Ovary (tissue), 9 donors: Measurements from ENCODE around the gene MAPK8IP2. TPM values are rescaled to one million over a fixed set of nuclear protein-coding genes. Genes with fewer than 3 reads are reported as not detected.

ENCODE experiments used
- DNase-seq, 5 donors: peaks; one replicate each; pipeline ENCODE4 v3.0.0-alpha.2; 2019 to 2020
- H3K27ac ChIP-seq, 2 donors: fragments of 200-600 bp; one replicate each; pipeline versions ENCODE4 v1.5.1 to v1.8.0; 2019 to 2022
- H3K27me3 ChIP-seq: fragments of 200-600 bp; one replicate; pipeline ENCODE4 v1.8.0; 2022
- H3K36me3 ChIP-seq: fragments of 200-600 bp; sonication (generic); one replicate; pipeline ENCODE4 v1.5.1; 2019
- H3K4me1 ChIP-seq: one replicate; pipeline ENCODE4 v1.8.1; 2013; ENCODE audit warnings: mild to moderate bottlenecking, moderate library complexity; ENCODE audit not compliant: insufficient read depth
- H3K4me3 ChIP-seq: fragments of 200-600 bp; sonication (generic); one replicate; pipeline ENCODE4 v1.5.1; 2017
- H3K9me3 ChIP-seq, 2 donors: fragments of 200-600 bp in 1 of 2; sonication (generic) in 1 of 2; one replicate each; pipeline versions ENCODE4 v1.5.1 to v1.8.1; 2013 to 2019; ENCODE audit warnings: mild to moderate bottlenecking in 1 of 2, moderate library complexity in 1 of 2
- EP300 ChIP-seq: sonication (generic); formaldehyde crosslinking; IDR thresholded peaks from one replicate; pipeline ENCODE4 v1.6.1; 2017; ENCODE audit warnings: antibody characterized with exemption
- POLR2A ChIP-seq: fragments of 450-650 bp; IDR thresholded peaks from one replicate; pipeline ENCODE4 v1.6.1; 2017; ENCODE audit warnings: antibody characterized with exemption, mild to moderate bottlenecking, moderate library complexity
- WGBS, 3 donors: extraction: QIAGEN DNeasy Blood & Tissue Kit in 1 of 3; methylation state at CpG; one replicate each; pipeline versions ENCODE4 v1.1.5 to v1.1.7; 2013 to 2017; 5-methylcytosine and 5-hydroxymethylcytosine counted together
- intact Hi-C, 4 donors: fragments of 100-400 bp; cut with DNase I; formaldehyde crosslinking; loops; one replicate each; pipeline versions ENCODE4 v1.11.0 to v1.15.1; 2022 to 2023
- polyA plus RNA-seq, 2 donors: library from polyadenylated mRNA; stranded (reverse); fragments of 200-250 nt in 1 of 2; fragments of 350-450 nt in 1 of 2; fragmentation: Illumina TruSeq in 1 of 2; extraction: RNeasy Lipid Tissue Mini Kit (QIAGEN cat#74804) in 1 of 2; gene quantifications; one replicate each; pipeline ENCODE4 v1.2.3, GENCODE V29; 2013 to 2014
- total RNA-seq, 7 donors: library from RNA; depleted of rRNA in 2 of 7; stranded (reverse); fragments of >200 nt in 2 of 7; fragmentation: NEBNext Ultra II Directional in 3 of 7; extraction: Animal tissue kit (Norgen Biotek cat#: 25700) in 3 of 7; gene quantifications; one replicate each; pipeline versions ENCODE4 v1.1.0 to v1.2.4, GENCODE V29; 2016 to 2023
- TF ChIP-seq, protein P1 (sequence below), 3 donors: fragments of 450-650 bp in 2 of 3; fragments of 200-600 bp in 1 of 3; IDR thresholded peaks; one replicate each; pipeline versions ENCODE4 v1.5.1 to v1.8.0; 2016 to 2022; ENCODE audit warnings: antibody characterized with exemption in 3 of 3, mild to moderate bottlenecking in 1 of 3
- donor health status: DM: no; HTN: no; CAD: no; lungs with moderate emphysema.
- donor health status: DM: no; HTN: no; CAD: no.
- donor health status: Bipolar disorder and iron deficiency.
- donor health status: DM: yes; HTN: yes; CAD: no.
- donor health status: DM: no; HTN: no; CAD: no.
- donor health status: DM: yes; HTN: yes; CAD: no.

The MAPK8IP2 gene
- total and polyA plus RNA-seq, 9 donors = 1.1 to 28.4 (median 9.4) TPM

DNA sequence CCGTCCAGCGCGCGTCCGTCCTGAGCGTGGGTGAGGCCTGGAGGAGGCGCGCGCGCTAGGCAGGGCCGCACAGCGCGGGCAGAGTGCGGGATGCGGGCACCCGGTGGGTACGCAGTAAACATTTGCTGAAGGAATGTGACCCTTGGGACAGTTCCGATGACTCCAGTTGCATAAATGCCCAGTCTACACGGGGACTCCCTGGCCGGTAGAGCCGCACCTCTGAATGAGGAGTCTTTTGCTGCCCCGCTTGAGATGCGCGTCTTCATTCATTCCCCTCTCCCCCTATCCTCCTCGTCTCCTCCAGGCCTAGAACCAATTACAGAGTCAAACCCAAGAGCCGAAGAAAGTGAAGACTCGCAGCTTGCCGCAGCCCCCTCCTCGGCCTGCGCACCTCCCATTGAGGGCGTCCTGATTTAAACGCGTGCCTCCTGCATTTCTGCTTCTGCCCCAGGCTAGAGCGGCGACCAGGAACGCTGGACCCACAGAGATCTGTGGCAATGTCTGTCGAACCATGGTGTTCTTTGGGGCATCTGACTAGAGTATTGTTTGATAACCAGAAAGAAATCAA lies 17.2 kb upstream of the MAPK8IP2 start:
- H3K4me3 ChIP-seq = peak overlapping the region; percentile 86
- no peak for DNase-seq
- no peaks in the 10 kb centered on the region for H3K27me3 ChIP-seq
- no peaks in the 10 kb centered on the region for H3K9me3 ChIP-seq
- TF ChIP-seq POLR2A (no peak), EP300 (no peak)
- TF ChIP-seq, protein P1, sequence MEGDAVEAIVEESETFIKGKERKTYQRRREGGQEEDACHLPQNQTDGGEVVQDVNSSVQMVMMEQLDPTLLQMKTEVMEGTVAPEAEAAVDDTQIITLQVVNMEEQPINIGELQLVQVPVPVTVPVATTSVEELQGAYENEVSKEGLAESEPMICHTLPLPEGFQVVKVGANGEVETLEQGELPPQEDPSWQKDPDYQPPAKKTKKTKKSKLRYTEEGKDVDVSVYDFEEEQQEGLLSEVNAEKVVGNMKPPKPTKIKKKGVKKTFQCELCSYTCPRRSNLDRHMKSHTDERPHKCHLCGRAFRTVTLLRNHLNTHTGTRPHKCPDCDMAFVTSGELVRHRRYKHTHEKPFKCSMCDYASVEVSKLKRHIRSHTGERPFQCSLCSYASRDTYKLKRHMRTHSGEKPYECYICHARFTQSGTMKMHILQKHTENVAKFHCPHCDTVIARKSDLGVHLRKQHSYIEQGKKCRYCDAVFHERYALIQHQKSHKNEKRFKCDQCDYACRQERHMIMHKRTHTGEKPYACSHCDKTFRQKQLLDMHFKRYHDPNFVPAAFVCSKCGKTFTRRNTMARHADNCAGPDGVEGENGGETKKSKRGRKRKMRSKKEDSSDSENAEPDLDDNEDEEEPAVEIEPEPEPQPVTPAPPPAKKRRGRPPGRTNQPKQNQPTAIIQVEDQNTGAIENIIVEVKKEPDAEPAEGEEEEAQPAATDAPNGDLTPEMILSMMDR (IDR thresholded peaks at IDR 0.05) = no peak
- peak overlapping the region in 1 of 2 donors; percentile 94 for H3K27ac ChIP-seq
- intact Hi-C loops = no loop called here
- no peaks in the 10 kb centered on the region for H3K36me3 ChIP-seq
- 4 to 5% (median 5%) methylated on average over 36 to 37 of the region's 37 CpGs for WGBS, 3 donors
- H3K4me1 ChIP-seq = peaks cover 8% of the 10 kb centered on the region

DNA sequence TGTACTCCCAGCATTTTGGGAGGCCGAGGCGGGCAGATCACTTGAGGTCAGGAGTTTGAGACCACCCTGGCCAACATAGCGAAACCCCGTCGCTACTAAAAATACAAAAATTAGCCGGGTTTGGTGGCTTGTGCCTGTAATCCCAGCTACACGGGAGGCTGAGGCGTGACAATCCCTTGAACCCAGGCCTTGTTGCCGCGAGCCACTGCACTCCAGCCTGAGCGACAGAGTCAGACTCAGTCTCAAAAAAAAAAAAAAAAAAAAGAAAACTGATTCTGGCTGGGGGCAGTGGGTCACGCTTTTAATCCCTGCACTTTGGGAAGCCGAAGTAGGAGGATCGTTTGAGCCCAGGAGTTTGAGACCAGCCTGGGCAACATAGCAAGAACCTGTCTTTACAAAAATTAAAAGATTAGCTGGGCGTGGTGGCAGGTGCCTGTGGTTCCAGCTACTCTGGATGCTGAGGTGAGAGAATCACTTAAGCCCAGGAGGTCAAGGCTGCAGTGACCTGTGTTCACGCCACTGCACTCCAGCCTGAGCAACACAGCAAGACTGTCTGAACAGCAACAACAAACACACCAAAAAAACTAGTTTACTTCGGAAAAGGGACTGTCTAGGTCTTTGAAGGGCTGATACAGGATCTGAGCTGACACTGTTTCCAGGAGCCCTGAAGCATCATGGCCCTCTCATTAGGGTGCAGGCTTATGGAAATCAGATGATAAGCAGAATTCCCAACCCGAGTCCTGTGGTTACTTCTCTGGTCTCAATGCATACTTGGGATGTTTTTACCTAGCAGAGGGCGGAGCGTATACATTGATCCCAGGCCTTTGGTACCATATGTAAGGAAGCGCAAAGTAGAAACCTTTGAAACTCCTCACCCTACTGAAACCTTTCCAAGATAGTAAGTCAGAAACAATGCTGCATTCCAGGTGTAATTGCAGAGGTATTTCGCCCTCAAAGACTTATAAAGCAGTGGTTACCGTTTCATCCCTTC lies 16.2 kb upstream of the MAPK8IP2 start:
- WGBS, 3 donors = 91 to 93% (median 93%) methylated on average over 23 of the region's 23 CpGs
- Histone ChIP-seq H3K4me3 (no peak overlapping the region), H3K27ac (no peak overlapping the region), H3K4me1 (peaks cover 5% of the 10 kb centered on the region), H3K27me3 (no peaks in the 10 kb centered on the region), H3K36me3 (no peaks in the 10 kb centered on the region), H3K9me3 (no peaks in the 10 kb centered on the region)
- intact Hi-C loops = no loop called here
- peak in 1 of 5 donors; percentile 15 for DNase-seq
- TF ChIP-seq, protein P1 (IDR thresholded peaks at IDR 0.05) = no peak
- TF ChIP-seq POLR2A (no peak), EP300 (no peak)

DNA sequence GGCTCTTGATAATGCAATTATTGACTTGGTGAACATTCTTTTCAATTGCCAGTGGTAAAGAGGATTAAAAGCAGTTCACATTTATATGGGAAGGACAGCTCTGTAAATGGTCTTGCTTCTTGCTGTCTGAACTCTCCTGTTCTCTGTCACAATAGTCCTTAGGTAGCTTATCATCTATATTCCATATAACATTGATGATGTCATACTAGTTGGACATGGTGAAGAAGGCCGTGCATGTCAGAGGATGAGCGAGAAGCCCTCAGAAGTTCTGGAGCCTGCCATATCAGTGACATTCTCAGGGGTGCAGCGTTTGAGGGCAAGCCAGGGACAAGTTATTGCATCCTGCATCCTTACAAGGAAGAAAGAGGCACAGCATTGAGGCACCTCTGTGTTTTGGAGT lies 15.4 kb upstream of the MAPK8IP2 start:
- Histone ChIP-seq H3K36me3 (no peaks in the 10 kb centered on the region), H3K4me3 (no peak overlapping the region), H3K27me3 (no peaks in the 10 kb centered on the region), H3K4me1 (peaks cover 5% of the 10 kb centered on the region), H3K27ac (no peak overlapping the region), H3K9me3 (no peaks in the 10 kb centered on the region)
- intact Hi-C loops = no loop called here
- DNase-seq = no peak
- 83 to 85% (median 84%) methylated on average over 3 of the region's 3 CpGs for WGBS, 3 donors
- no peak for TF ChIP-seq POLR2A
- no peak for TF ChIP-seq EP300
- TF ChIP-seq, protein P1 (IDR thresholded peaks at IDR 0.05) = no peak

DNA sequence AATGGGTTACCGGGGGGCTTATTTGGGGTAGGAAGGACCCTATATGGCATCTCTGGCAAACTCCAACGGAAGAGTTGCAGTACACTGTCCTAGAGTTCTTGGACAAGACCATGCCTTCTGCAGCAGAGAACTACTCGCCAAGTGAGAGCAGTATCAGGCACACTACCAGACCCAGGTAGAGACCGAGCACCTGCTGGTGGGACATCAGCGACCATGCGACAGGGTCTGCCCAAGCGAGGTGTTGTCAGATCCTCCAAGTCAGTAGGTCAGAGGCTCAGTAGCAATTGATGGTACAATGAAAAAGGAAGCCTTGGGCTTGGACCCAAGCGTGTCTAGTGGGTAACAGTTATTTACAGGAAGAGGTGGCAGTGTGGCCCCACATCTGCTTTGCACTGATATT lies 14.8 kb upstream of the MAPK8IP2 start:
- H3K4me3 ChIP-seq = no peak overlapping the region
- intact Hi-C loops = no loop called here
- H3K9me3 ChIP-seq = no peaks in the 10 kb centered on the region
- 93 to 97% (median 94%) methylated on average over 8 of the region's 8 CpGs for WGBS, 3 donors
- H3K4me1 ChIP-seq = peaks cover 5% of the 10 kb centered on the region
- peak in 1 of 5 donors; percentile 21 for DNase-seq
- H3K36me3 ChIP-seq = no peaks in the 10 kb centered on the region
- no peaks in the 10 kb centered on the region for H3K27me3 ChIP-seq
- TF ChIP-seq, protein P1 (IDR thresholded peaks at IDR 0.05) = no peak
- TF ChIP-seq EP300 (no peak), POLR2A (no peak)
- H3K27ac ChIP-seq = no peak overlapping the region
